ENCODE results near the gene FAM114A1.

DNA sequence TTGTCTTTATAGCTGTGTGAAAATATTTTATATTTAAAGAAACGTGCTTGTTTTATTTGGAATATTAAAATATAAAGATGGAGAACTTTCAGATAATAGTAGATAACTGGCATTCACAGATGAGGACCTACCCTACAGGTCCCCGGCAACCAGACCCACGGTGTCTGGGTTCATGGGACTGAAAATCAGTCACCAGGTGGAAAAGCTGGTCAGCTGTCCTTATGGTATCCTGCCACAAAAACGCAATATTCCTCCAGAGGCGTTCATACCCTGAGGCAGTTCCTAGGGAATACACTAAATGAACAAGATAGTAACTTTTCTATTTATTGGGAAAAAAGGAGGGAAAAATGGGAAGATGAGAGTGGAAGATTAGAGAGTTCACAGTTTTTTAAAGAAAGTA is 12.1 kb upstream of the FAM114A1 start:
- TF ChIP-seq, protein P1, sequence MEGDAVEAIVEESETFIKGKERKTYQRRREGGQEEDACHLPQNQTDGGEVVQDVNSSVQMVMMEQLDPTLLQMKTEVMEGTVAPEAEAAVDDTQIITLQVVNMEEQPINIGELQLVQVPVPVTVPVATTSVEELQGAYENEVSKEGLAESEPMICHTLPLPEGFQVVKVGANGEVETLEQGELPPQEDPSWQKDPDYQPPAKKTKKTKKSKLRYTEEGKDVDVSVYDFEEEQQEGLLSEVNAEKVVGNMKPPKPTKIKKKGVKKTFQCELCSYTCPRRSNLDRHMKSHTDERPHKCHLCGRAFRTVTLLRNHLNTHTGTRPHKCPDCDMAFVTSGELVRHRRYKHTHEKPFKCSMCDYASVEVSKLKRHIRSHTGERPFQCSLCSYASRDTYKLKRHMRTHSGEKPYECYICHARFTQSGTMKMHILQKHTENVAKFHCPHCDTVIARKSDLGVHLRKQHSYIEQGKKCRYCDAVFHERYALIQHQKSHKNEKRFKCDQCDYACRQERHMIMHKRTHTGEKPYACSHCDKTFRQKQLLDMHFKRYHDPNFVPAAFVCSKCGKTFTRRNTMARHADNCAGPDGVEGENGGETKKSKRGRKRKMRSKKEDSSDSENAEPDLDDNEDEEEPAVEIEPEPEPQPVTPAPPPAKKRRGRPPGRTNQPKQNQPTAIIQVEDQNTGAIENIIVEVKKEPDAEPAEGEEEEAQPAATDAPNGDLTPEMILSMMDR (conservative IDR thresholded peaks at IDR 0.05; ENCODE audit: low read depth, low read length), result no peak
- TF ChIP-seq RAD21 (IDR thresholded peaks at IDR 0.05; ENCODE audit: low read length) (no peak), BHLHE40 (IDR thresholded peaks at IDR 0.05; ENCODE audit: low read depth, low read length) (no peak), POLR2A (IDR thresholded peaks at IDR 0.05; ENCODE audit: low read depth, low read length) (no peak), RCOR1 (IDR thresholded peaks at IDR 0.05; ENCODE audit: insufficient replicate concordance, low read length) (no peak), RFX5 (IDR thresholded peaks at IDR 0.05; ENCODE audit: low read depth, low read length) (no peak)
- TF ChIP-seq, protein P2, sequence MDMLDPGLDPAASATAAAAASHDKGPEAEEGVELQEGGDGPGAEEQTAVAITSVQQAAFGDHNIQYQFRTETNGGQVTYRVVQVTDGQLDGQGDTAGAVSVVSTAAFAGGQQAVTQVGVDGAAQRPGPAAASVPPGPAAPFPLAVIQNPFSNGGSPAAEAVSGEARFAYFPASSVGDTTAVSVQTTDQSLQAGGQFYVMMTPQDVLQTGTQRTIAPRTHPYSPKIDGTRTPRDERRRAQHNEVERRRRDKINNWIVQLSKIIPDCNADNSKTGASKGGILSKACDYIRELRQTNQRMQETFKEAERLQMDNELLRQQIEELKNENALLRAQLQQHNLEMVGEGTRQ (IDR thresholded peaks at IDR 0.05; ENCODE audit: low read depth, low read length), result no peak
